Measurements from ENCODE around the gene LAMA2.

Gene LAMA2

GRCh38 chr6:129007701-129008373 is 124.9 kb downstream of the LAMA2 start:
- H3K27ac ChIP-seq: no peak overlapping the region
- no peak overlapping the region for H3K4me3 ChIP-seq
- H3K36me3 ChIP-seq (ENCODE audit: insufficient read depth, low read length): no peaks in the 10 kb centered on the region
- TF ChIP-seq POLR2AphosphoS5 (IDR thresholded peaks at IDR 0.05; ENCODE audit: borderline replicate concordance, low read depth, low read length) (no peak), FOXP2 (optimal IDR thresholded peaks at IDR 0.05; ENCODE audit: control extremely low read depth, extremely low read length, insufficient read depth) (no peak), EZH2 (IDR thresholded peaks at IDR 0.05) (no peak)
- no peak for DNase-seq (ENCODE audit: low read depth, low spot score)
- no peak overlapping the region for H3K9ac ChIP-seq (ENCODE audit: insufficient read length)
- no peaks in the 10 kb centered on the region for H3K9me3 ChIP-seq (ENCODE audit: low read depth, low read length)

GRCh38 chr6:129008591-129008990 is 125.7 kb downstream of the LAMA2 start:
- H3K9ac ChIP-seq (ENCODE audit: insufficient read length): no peak overlapping the region
- TF ChIP-seq FOXP2 (optimal IDR thresholded peaks at IDR 0.05; ENCODE audit: control extremely low read depth, extremely low read length, insufficient read depth) (no peak), EZH2 (IDR thresholded peaks at IDR 0.05) (no peak), POLR2AphosphoS5 (IDR thresholded peaks at IDR 0.05; ENCODE audit: borderline replicate concordance, low read depth, low read length) (no peak)
- no peaks in the 10 kb centered on the region for H3K9me3 ChIP-seq (ENCODE audit: low read depth, low read length)
- no peaks in the 10 kb centered on the region for H3K36me3 ChIP-seq (ENCODE audit: insufficient read depth, low read length)
- DNase-seq (ENCODE audit: low read depth, low spot score): no peak
- no peak overlapping the region for H3K27ac ChIP-seq
- no peak overlapping the region for H3K4me3 ChIP-seq

GRCh38 chr6:129009851-129010250 is 126.9 kb downstream of the LAMA2 start:
- no peak for DNase-seq (ENCODE audit: low read depth, low spot score)
- no peak for TF ChIP-seq FOXP2 (optimal IDR thresholded peaks at IDR 0.05; ENCODE audit: control extremely low read depth, extremely low read length, insufficient read depth)
- no peak for TF ChIP-seq POLR2AphosphoS5 (IDR thresholded peaks at IDR 0.05; ENCODE audit: borderline replicate concordance, low read depth, low read length)
- TF ChIP-seq EZH2 (IDR thresholded peaks at IDR 0.05): no peak
- Histone ChIP-seq H3K4me3 (no peak overlapping the region), H3K9ac (ENCODE audit: insufficient read length) (no peak overlapping the region), H3K9me3 (ENCODE audit: low read depth, low read length) (no peaks in the 10 kb centered on the region), H3K27ac (no peak overlapping the region), H3K36me3 (ENCODE audit: insufficient read depth, low read length) (no peaks in the 10 kb centered on the region)

- H3K9me3 ChIP-seq (ENCODE audit: low read depth, low read length): no peaks in the 10 kb centered on the region
- TF ChIP-seq FOXP2 (optimal IDR thresholded peaks at IDR 0.05; ENCODE audit: control extremely low read depth, extremely low read length, insufficient read depth): no peak
- TF ChIP-seq EZH2 (IDR thresholded peaks at IDR 0.05): no peak
- TF ChIP-seq POLR2AphosphoS5 (IDR thresholded peaks at IDR 0.05; ENCODE audit: borderline replicate concordance, low read depth, low read length): no peak
- H3K4me3 ChIP-seq: no peak overlapping the region
- no peaks in the 10 kb centered on the region for H3K36me3 ChIP-seq (ENCODE audit: insufficient read depth, low read length)
- no peak overlapping the region for H3K27ac ChIP-seq
- no peak for DNase-seq (ENCODE audit: low read depth, low spot score)
- H3K9ac ChIP-seq (ENCODE audit: insufficient read length): no peak overlapping the region
Observed at GRCh38 chr6:129014302-129014701, 131.4 kb downstream of the LAMA2 start.

GRCh38 chr6:129015721-129016120 is 132.8 kb downstream of the LAMA2 start:
- Histone ChIP-seq H3K36me3 (ENCODE audit: insufficient read depth, low read length) (no peaks in the 10 kb centered on the region), H3K4me3 (no peak overlapping the region), H3K27ac (no peak overlapping the region), H3K9ac (ENCODE audit: insufficient read length) (no peak overlapping the region), H3K9me3 (ENCODE audit: low read depth, low read length) (no peaks in the 10 kb centered on the region)
- DNase-seq (ENCODE audit: low read depth, low spot score): no peak
- no peak for TF ChIP-seq FOXP2 (optimal IDR thresholded peaks at IDR 0.05; ENCODE audit: control extremely low read depth, extremely low read length, insufficient read depth)
- TF ChIP-seq POLR2AphosphoS5 (IDR thresholded peaks at IDR 0.05; ENCODE audit: borderline replicate concordance, low read depth, low read length): no peak
- no peak for TF ChIP-seq EZH2 (IDR thresholded peaks at IDR 0.05)

DNA sequence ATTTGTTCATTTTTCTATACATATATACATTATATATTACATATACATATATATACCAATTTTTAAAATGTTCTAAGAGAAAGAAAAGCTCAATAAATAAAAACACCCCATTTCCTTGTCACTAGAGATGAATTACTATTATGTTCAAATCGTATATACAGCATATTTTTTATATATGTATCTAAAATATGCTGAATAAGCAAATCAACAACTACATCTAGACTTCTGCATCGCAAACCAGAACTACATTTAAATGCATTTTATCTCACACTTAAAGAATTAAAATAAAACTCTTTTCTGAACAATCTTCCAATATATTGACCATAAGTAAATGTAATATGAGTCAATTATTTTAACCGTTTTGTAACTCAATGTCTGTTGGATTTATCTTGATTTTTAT is 133.9 kb downstream of the LAMA2 start:
- TF ChIP-seq POLR2AphosphoS5 (IDR thresholded peaks at IDR 0.05; ENCODE audit: borderline replicate concordance, low read depth, low read length) (no peak), FOXP2 (optimal IDR thresholded peaks at IDR 0.05; ENCODE audit: control extremely low read depth, extremely low read length, insufficient read depth) (no peak), EZH2 (IDR thresholded peaks at IDR 0.05) (no peak)
- Histone ChIP-seq H3K27ac (no peak overlapping the region), H3K9me3 (ENCODE audit: low read depth, low read length) (no peaks in the 10 kb centered on the region), H3K36me3 (ENCODE audit: insufficient read depth, low read length) (no peaks in the 10 kb centered on the region), H3K9ac (ENCODE audit: insufficient read length) (no peak overlapping the region), H3K4me3 (no peak overlapping the region)
- DNase-seq (ENCODE audit: low read depth, low spot score): no peak

DNA sequence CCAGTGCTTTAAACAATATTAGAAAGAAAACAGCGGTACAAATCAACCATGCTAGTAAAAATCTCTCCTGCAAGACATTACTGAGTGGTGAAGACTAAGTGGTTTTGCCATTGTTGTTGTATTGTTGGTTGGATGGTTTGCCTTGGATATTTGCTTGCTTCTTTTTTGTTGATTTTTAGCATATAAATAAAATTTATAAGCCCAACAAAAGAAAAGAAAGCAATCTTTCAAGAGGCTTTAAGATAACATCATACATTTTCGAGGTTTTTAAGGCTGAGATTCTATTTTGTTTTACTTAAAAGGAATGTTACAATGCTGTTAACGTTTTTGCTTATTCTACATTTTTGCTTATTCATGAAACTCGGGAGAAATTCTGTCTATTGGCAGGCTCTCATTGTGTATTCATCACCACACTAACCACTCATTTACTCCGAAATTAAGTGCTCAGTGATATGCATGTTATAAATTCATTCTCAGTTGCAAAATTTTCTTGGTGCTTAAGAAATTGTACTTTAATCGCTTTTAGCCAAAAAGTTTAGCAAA is 139.1 kb downstream of the LAMA2 start:
- H3K9me3 ChIP-seq (ENCODE audit: low read depth, low read length): 0 out of 2 replicates have a peak, but pooled peaks cover 6% of the 10 kb centered on the region
- TF ChIP-seq EZH2 (IDR thresholded peaks at IDR 0.05) (no peak), FOXP2 (optimal IDR thresholded peaks at IDR 0.05; ENCODE audit: control extremely low read depth, extremely low read length, insufficient read depth) (no peak), POLR2AphosphoS5 (IDR thresholded peaks at IDR 0.05; ENCODE audit: borderline replicate concordance, low read depth, low read length) (no peak)
- H3K27ac ChIP-seq: peak overlapping the region; percentile 25; the same call in 1 of the 2 replicates
- DNase-seq (ENCODE audit: low read depth, low spot score): no peak
- no peak overlapping the region for H3K4me3 ChIP-seq
- H3K9ac ChIP-seq (ENCODE audit: insufficient read length): no peak overlapping the region
- no peaks in the 10 kb centered on the region for H3K36me3 ChIP-seq (ENCODE audit: insufficient read depth, low read length)

GRCh38 chr6:129026601-129027000 is 143.7 kb downstream of the LAMA2 start:
- Histone ChIP-seq H3K27ac (no peak overlapping the region), H3K9me3 (ENCODE audit: low read depth, low read length) (0 out of 2 replicates have a peak, but pooled peaks cover 6% of the 10 kb centered on the region), H3K9ac (ENCODE audit: insufficient read length) (no peak overlapping the region), H3K4me3 (no peak overlapping the region), H3K36me3 (ENCODE audit: insufficient read depth, low read length) (no peaks in the 10 kb centered on the region)
- no peak for TF ChIP-seq EZH2 (IDR thresholded peaks at IDR 0.05)
- TF ChIP-seq FOXP2 (optimal IDR thresholded peaks at IDR 0.05; ENCODE audit: control extremely low read depth, extremely low read length, insufficient read depth): no peak
- TF ChIP-seq POLR2AphosphoS5 (IDR thresholded peaks at IDR 0.05; ENCODE audit: borderline replicate concordance, low read depth, low read length): no peak
- DNase-seq (ENCODE audit: low read depth, low spot score): no peak

All from SK-N-MC (cell line).